Natural killer cell (primary cell): ENCODE measurements around the gene EIF1. TPM values are rescaled to one million over a fixed set of nuclear protein-coding genes. Genes with fewer than 3 reads are reported as not detected.

Experiments used
- ATAC-seq, 3 donors: fragments of 150-1000 bp in 2 of 3; fragments of 200-7000 bp in 1 of 3; cut with Tn5 transposase; 1 replicate in 1 of 3; 2 replicates in 2 of 3; pipeline ENCODE4 v1.10.0; 2021; ENCODE audit warnings: mild to moderate bottlenecking in 2 of 3, moderate library complexity in 2 of 3
- DNase-seq, 2 donors: peaks; one replicate each; pipeline versions ENCODE4 v3.0.0 to v3.0.0-alpha.2; 2013 to 2021; ENCODE audit warnings: mixed read lengths in 1 of 2
- H3K27ac ChIP-seq: one replicate; pipeline ENCODE4 v1.5.1; 2013; ENCODE audit warnings: mild to moderate bottlenecking, low read length
- H3K27me3 ChIP-seq: one replicate; pipeline ENCODE4 v1.6.1; 2013; ENCODE audit warnings: low read length; ENCODE audit not compliant: control insufficient read depth, insufficient read depth
- H3K36me3 ChIP-seq: one replicate; pipeline ENCODE4 v1.6.1; 2013; ENCODE audit warnings: low read length; ENCODE audit not compliant: control insufficient read depth, insufficient read depth
- H3K4me1 ChIP-seq: one replicate; pipeline ENCODE4 v1.6.1; 2013; ENCODE audit warnings: low read length; ENCODE audit not compliant: control insufficient read depth, insufficient read depth
- H3K4me3 ChIP-seq: one replicate; pipeline ENCODE4 v1.5.1; 2013; ENCODE audit warnings: low read length
- H3K9me3 ChIP-seq: one replicate; pipeline ENCODE4 v1.6.1; 2013; ENCODE audit warnings: low read length; ENCODE audit not compliant: control insufficient read depth, insufficient read depth
- H3K27ac Mint-ChIP-seq, 2 donors: one replicate each; pipeline ENCODE4 v1.8.0; 2022; ENCODE audit warnings: mild to moderate bottlenecking in 2 of 2, mixed read lengths in 2 of 2, moderate library complexity in 1 of 2
- H3K27me3 Mint-ChIP-seq, 2 donors: one replicate each; pipeline ENCODE4 v1.8.0; 2022; ENCODE audit warnings: low read depth in 2 of 2, mixed read lengths in 2 of 2
- H3K36me3 Mint-ChIP-seq: one replicate; pipeline ENCODE4 v1.8.0; 2022; ENCODE audit warnings: mixed read lengths
- H3K4me1 Mint-ChIP-seq, 2 donors: one replicate each; pipeline ENCODE4 v1.8.0; 2022; ENCODE audit warnings: mixed read lengths in 2 of 2
- H3K4me3 Mint-ChIP-seq: one replicate; pipeline ENCODE4 v1.8.0; 2022; ENCODE audit warnings: mild to moderate bottlenecking, moderate library complexity, mixed read lengths
- H3K9me3 Mint-ChIP-seq, 2 donors: one replicate each; pipeline ENCODE4 v1.8.0; 2022; ENCODE audit warnings: mixed read lengths in 2 of 2
- CTCF ChIP-seq: fragments of 200-600 bp; IDR thresholded peaks from one replicate; pipeline ENCODE4 v1.8.0; 2022; ENCODE audit warnings: antibody characterized with exemption
- WGBS: methylation state at CpG from one replicate; pipeline ENCODE4 v1.1.7; 2013; ENCODE audit warnings: missing lambda C conversion rate; ENCODE audit not compliant: insufficient coverage; 5-methylcytosine and 5-hydroxymethylcytosine counted together
- intact Hi-C: fragments of 100-400 bp; cut with micrococcal nuclease; formaldehyde crosslinking; loops from one replicate; pipeline ENCODE4 v1.14.2; 2022
- total RNA-seq, 4 donors: library from RNA; stranded (reverse); fragments of 120-200 nt in 1 of 4; gene quantifications; one replicate each; pipeline versions ENCODE4 v1.2.3 to v1.2.4, GENCODE V29; 2013 to 2022

Gene EIF1
- total RNA-seq, 3 donors from 2014 or later (not counting 1 experiment from before 2014, with no cell fraction given) = 2,034 to 2,368 (median 2,279) TPM

- DNase-seq (no peak), ATAC-seq (no peak)
- no peak overlapping the region for H3K4me3 Mint-ChIP-seq
- no peak for TF ChIP-seq CTCF
- Histone ChIP-seq H3K27me3 (peaks cover 27% of the 10 kb centered on the region), H3K27ac (no peak overlapping the region), H3K4me1 (peaks cover 16% of the 10 kb centered on the region), H3K9me3 (no peaks in the 10 kb centered on the region), H3K4me3 (no peak overlapping the region), H3K36me3 (no peaks in the 10 kb centered on the region)
- H3K36me3 Mint-ChIP-seq = no peaks in the 10 kb centered on the region
- no peaks in the 10 kb centered on the region for H3K9me3 Mint-ChIP-seq
- 91% methylated on average over 4 of the region's 4 CpGs for WGBS
- H3K27ac Mint-ChIP-seq = no peak overlapping the region
- intact Hi-C loops = loop anchor here (5.0 kb wide), 1 partner anchor 382 kb away; no protein-coding TSS in a partner anchor
- H3K27me3 Mint-ChIP-seq = peaks cover 38 to 39% of the 10 kb centered on the region in 2 donors
- no peaks in the 10 kb centered on the region for H3K4me1 Mint-ChIP-seq
Measured at GRCh38 chr17:41735744-41736143, 47.1 kb downstream of the EIF1 start.

- Mint-ChIP-seq H3K4me1 (no peaks in the 10 kb centered on the region), H3K36me3 (no peaks in the 10 kb centered on the region), H3K4me3 (no peak overlapping the region), H3K9me3 (no peaks in the 10 kb centered on the region), H3K27ac (no peak overlapping the region), H3K27me3 (peaks cover 25 to 33% of the 10 kb centered on the region in 2 donors)
- H3K9me3 ChIP-seq = no peaks in the 10 kb centered on the region
- ATAC-seq (no peak), DNase-seq (peak in 1 of 2 donors; percentile 28)
- no peak overlapping the region for H3K4me3 ChIP-seq
- H3K27ac ChIP-seq = no peak overlapping the region
- WGBS = 70% methylated on average over 17 of the region's 17 CpGs
- intact Hi-C loops = loop anchor here (5.0 kb wide), 1 partner anchor 380 kb away; no protein-coding TSS in a partner anchor
- H3K36me3 ChIP-seq = no peaks in the 10 kb centered on the region
- H3K27me3 ChIP-seq = peaks cover 27% of the 10 kb centered on the region
- peaks cover 16% of the 10 kb centered on the region for H3K4me1 ChIP-seq
- no peak for TF ChIP-seq CTCF
Measured at GRCh38 chr17:41736983-41737679, 48.4 kb downstream of the EIF1 start.

DNA sequence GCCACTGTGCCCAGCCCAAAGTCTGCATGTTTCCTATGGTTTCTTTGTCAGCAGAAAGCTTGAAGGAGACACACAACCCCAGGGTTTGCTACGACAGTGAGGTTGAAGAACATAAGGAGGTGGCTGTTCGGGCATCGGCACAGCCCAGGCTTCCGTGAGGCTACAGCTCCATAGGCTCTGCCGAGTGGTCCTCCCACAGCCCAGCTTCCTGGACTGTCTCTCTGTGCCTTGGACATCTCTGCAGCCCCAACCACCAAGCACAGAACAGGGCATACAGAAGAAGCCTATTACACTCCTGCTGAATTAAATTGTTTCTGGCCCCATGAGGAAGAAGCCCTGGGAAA lies 49.0 kb downstream of the EIF1 start:
- Histone ChIP-seq H3K36me3 (no peaks in the 10 kb centered on the region), H3K27me3 (peaks cover 27% of the 10 kb centered on the region), H3K4me3 (no peak overlapping the region), H3K27ac (no peak overlapping the region), H3K4me1 (peaks cover 16% of the 10 kb centered on the region), H3K9me3 (no peaks in the 10 kb centered on the region)
- no peaks in the 10 kb centered on the region for H3K4me1 Mint-ChIP-seq
- intact Hi-C loops = loop anchor here (1.0 to 5.0 kb wide), 2 partner anchors 64 to 380 kb away; no protein-coding TSS in a partner anchor
- H3K4me3 Mint-ChIP-seq = no peak overlapping the region
- TF ChIP-seq CTCF = no peak
- ATAC-seq (peak in 1 of 3 donors; percentile 10), DNase-seq (no peak)
- H3K27me3 Mint-ChIP-seq = peaks cover 20 to 27% of the 10 kb centered on the region in 2 donors
- no peaks in the 10 kb centered on the region for H3K36me3 Mint-ChIP-seq
- H3K9me3 Mint-ChIP-seq = no peaks in the 10 kb centered on the region
- H3K27ac Mint-ChIP-seq = no peak overlapping the region
- 42% methylated on average over 5 of the region's 5 CpGs for WGBS
